Glutamatergic neuron (in vitro differentiated cells): ENCODE results near the gene BRMS1. TPM values are rescaled to one million over a fixed set of nuclear protein-coding genes. Genes with fewer than 3 reads are reported as not detected.

Experiments used
- DNase-seq: peaks from one replicate; pipeline ENCODE4 v3.0.0; 2022
- H3K27ac Mint-ChIP-seq: one replicate; pipeline ENCODE4 v1.8.0; 2020; ENCODE audit warnings: mild to moderate bottlenecking, mixed read lengths, inconsistent platforms; ENCODE audit not compliant: unreplicated experiment
- H3K27me3 Mint-ChIP-seq: one replicate; pipeline ENCODE4 v1.8.0; 2020; ENCODE audit warnings: mild to moderate bottlenecking, moderate library complexity, mixed read lengths, inconsistent platforms; ENCODE audit not compliant: unreplicated experiment
- H3K36me3 Mint-ChIP-seq: one replicate; pipeline ENCODE4 v1.8.0; 2020; ENCODE audit warnings: mild to moderate bottlenecking, mixed read lengths, inconsistent platforms; ENCODE audit not compliant: unreplicated experiment
- H3K4me1 Mint-ChIP-seq: one replicate; pipeline ENCODE4 v1.8.0; 2020; ENCODE audit warnings: mild to moderate bottlenecking, low read depth, mixed read lengths, inconsistent platforms; ENCODE audit not compliant: unreplicated experiment
- H3K4me3 Mint-ChIP-seq: one replicate; pipeline ENCODE4 v1.8.0; 2020; ENCODE audit warnings: mild to moderate bottlenecking, mixed read lengths, inconsistent platforms; ENCODE audit not compliant: unreplicated experiment
- H3K9me3 Mint-ChIP-seq: one replicate; pipeline ENCODE4 v1.8.0; 2020; ENCODE audit warnings: mild to moderate bottlenecking, moderate library complexity, mixed read lengths, inconsistent platforms; ENCODE audit not compliant: unreplicated experiment
- CTCF ChIP-seq: fragments of 200-600 bp; sonication (generic); IDR thresholded peaks from one replicate; pipeline ENCODE4 v1.5.0; 2021; ENCODE audit not compliant: partially characterized antibody, unreplicated experiment
- total RNA-seq: library from RNA; stranded (reverse); fragmentation: NEBNext Ultra II Directional; extraction: Animal tissue kit (Norgen Biotek cat#: 25700); gene quantifications from one replicate; pipeline ENCODE4 v1.2.1, GENCODE V29; 2021; ENCODE audit not compliant: unreplicated experiment

Gene BRMS1
- total RNA-seq, 1 donor from 2014 or later, result 44.0 TPM

GRCh38 chr11:66335531-66336233, 9.2 kb downstream of the BRMS1 start:
- DNase-seq, result no peak
- H3K27me3 Mint-ChIP-seq, result peaks cover 10% of the 10 kb centered on the region
- no peak overlapping the region for H3K27ac Mint-ChIP-seq
- H3K9me3 Mint-ChIP-seq, result no peaks in the 10 kb centered on the region
- peak overlapping the region; percentile 55 for H3K4me3 Mint-ChIP-seq
- peaks cover 18% of the 10 kb centered on the region for H3K4me1 Mint-ChIP-seq
- no peaks in the 10 kb centered on the region for H3K36me3 Mint-ChIP-seq
- TF ChIP-seq CTCF, result no peak

GRCh38 chr11:66334605-66335442, 10.1 kb downstream of the BRMS1 start:
- Mint-ChIP-seq H3K27ac (no peak overlapping the region), H3K4me3 (peak overlapping the region; percentile 55), H3K4me1 (peaks cover 18% of the 10 kb centered on the region)

GRCh38 chr11:66333896-66334604, 10.9 kb downstream of the BRMS1 start:
- Mint-ChIP-seq H3K36me3 (no peaks in the 10 kb centered on the region), H3K27me3 (peaks cover 12% of the 10 kb centered on the region), H3K9me3 (no peaks in the 10 kb centered on the region), H3K4me1 (peaks cover 16% of the 10 kb centered on the region), H3K27ac (no peak overlapping the region), H3K4me3 (peak overlapping the region; percentile 38)
- no peak for DNase-seq
- TF ChIP-seq CTCF, result no peak

More at GRCh38 chr11:66334605-66335442, 10.1 kb downstream of the BRMS1 start:
- Mint-ChIP-seq H3K36me3 (no peaks in the 10 kb centered on the region), H3K27me3 (peaks cover 12% of the 10 kb centered on the region), H3K9me3 (no peaks in the 10 kb centered on the region)
- DNase-seq, result peak; percentile 40
- no peak for TF ChIP-seq CTCF

GRCh38 chr11:66333220-66333877, 11.6 kb downstream of the BRMS1 start:
- DNase-seq, result no peak
- TF ChIP-seq CTCF, result no peak

More at GRCh38 chr11:66333220-66333877, 11.6 kb downstream of the BRMS1 start:
- H3K4me3 Mint-ChIP-seq, result no peak overlapping the region
- peaks cover 16% of the 10 kb centered on the region for H3K4me1 Mint-ChIP-seq
- H3K9me3 Mint-ChIP-seq, result no peaks in the 10 kb centered on the region
- H3K27ac Mint-ChIP-seq, result no peak overlapping the region
- peaks cover 11% of the 10 kb centered on the region for H3K27me3 Mint-ChIP-seq
- no peaks in the 10 kb centered on the region for H3K36me3 Mint-ChIP-seq
